DOHH2 (cell line): ENCODE data around the gene ZBTB48.
A peak's percentile ranks its signal among the peaks of the same experiment; 100 is the strongest.

ENCODE experiments used
- H3F3A ChIP-seq: fragments of 200-600 bp; sonication (generic), shearing (Covaris generic); 2 replicates; pipeline ENCODE4 v1.6.0; 2016; ENCODE audit warnings: antibody characterized with exemption, mild to moderate bottlenecking; ENCODE audit not compliant: control insufficient read depth, insufficient read depth
- H3K27ac ChIP-seq: fragments of 200-600 bp; sonication (generic); 2 replicates; pipeline ENCODE4 v1.5.1; 2014; ENCODE audit warnings: low read depth, mild to moderate bottlenecking, low read length, moderate library complexity
- H3K27me3 ChIP-seq: fragments of 200-600 bp; sonication (generic); 2 replicates; pipeline ENCODE4 v1.6.1; 2014; ENCODE audit warnings: mild to moderate bottlenecking, low read length, mixed read lengths; ENCODE audit not compliant: control insufficient read depth
- H3K36me3 ChIP-seq: fragments of 200-600 bp; sonication (generic); 2 replicates; pipeline ENCODE4 v1.6.1; 2014; ENCODE audit warnings: mild to moderate bottlenecking, low read length, moderate library complexity, mixed read lengths; ENCODE audit not compliant: control insufficient read depth
- H3K4me1 ChIP-seq: fragments of 200-600 bp; sonication (generic); 2 replicates; pipeline ENCODE4 v1.6.1; 2014; ENCODE audit warnings: mild to moderate bottlenecking, low read length, mixed read lengths; ENCODE audit not compliant: control insufficient read depth
- H3K4me2 ChIP-seq: fragments of 200-600 bp; sonication (generic); 2 replicates; pipeline ENCODE4 v1.6.0; 2014; ENCODE audit warnings: mild to moderate bottlenecking, low read length, moderate library complexity
- H3K4me3 ChIP-seq: fragments of 200-600 bp; sonication (generic); 2 replicates; pipeline ENCODE4 v1.5.1; 2014; ENCODE audit warnings: mild to moderate bottlenecking, low read length, mixed read lengths
- H3K79me2 ChIP-seq: fragments of 200-600 bp; sonication (generic); 2 replicates; pipeline ENCODE4 v1.6.1; 2014; ENCODE audit warnings: mild to moderate bottlenecking, low read length, mixed read lengths; ENCODE audit not compliant: control insufficient read depth
- H3K9me2 ChIP-seq: fragments of 200-600 bp; sonication (generic); replicated peaks from 2 replicates; pipeline ENCODE4 v1.6.1; 2014; ENCODE audit warnings: mild to moderate bottlenecking, low read length, mixed read lengths; ENCODE audit not compliant: control insufficient read depth
- H3K9me3 ChIP-seq: fragments of 200-600 bp; sonication (generic); 2 replicates; pipeline ENCODE4 v1.6.1; 2014; ENCODE audit warnings: antibody characterized with exemption, low read length, mixed read lengths; ENCODE audit not compliant: control insufficient read depth, insufficient read depth
- H4K20me1 ChIP-seq: fragments of 200-600 bp; sonication (generic); 2 replicates; pipeline ENCODE4 v1.6.0; 2014; ENCODE audit warnings: low read depth, mild to moderate bottlenecking, antibody characterized with exemption, low read length, moderate library complexity; ENCODE audit not compliant: control insufficient read depth, insufficient read depth
- EZH2phosphoT487 ChIP-seq: fragments of 200-600 bp; sonication (generic); IDR thresholded peaks from 2 replicates; pipeline ENCODE4 v1.6.1; 2017; ENCODE audit warnings: borderline replicate concordance, mild to moderate bottlenecking, antibody characterized with exemption, low read length, moderate library complexity, mixed read lengths
- TF ChIP-seq, protein P1 (sequence below): fragments of 200-600 bp; sonication (generic); IDR thresholded peaks from one replicate; pipeline ENCODE4 v1.5.1; 2014; ENCODE audit warnings: antibody characterized with exemption, mild to moderate bottlenecking, low read depth, low read length; ENCODE audit not compliant: poor library complexity, severe bottlenecking

Gene ZBTB48

GRCh38 chr1:6546326-6546725 is 33.5 kb upstream of the ZBTB48 start:
- Histone ChIP-seq H3K4me3 (no peak overlapping the region), H3K79me2 (peaks cover 21% of the 10 kb centered on the region), H3K4me1 (no peaks in the 10 kb centered on the region), H3K27ac (no peak overlapping the region), H3K36me3 (peaks cover 82% of the 10 kb centered on the region), H3K9me2 (no peaks in the 10 kb centered on the region), H4K20me1 (peaks cover 6% of the 10 kb centered on the region; the same call in 1 of the 2 replicates), H3K9me3 (no peaks in the 10 kb centered on the region), H3F3A (no peaks in the 10 kb centered on the region), H3K27me3 (no peaks in the 10 kb centered on the region), H3K4me2 (no peak overlapping the region)
- TF ChIP-seq, protein P1, sequence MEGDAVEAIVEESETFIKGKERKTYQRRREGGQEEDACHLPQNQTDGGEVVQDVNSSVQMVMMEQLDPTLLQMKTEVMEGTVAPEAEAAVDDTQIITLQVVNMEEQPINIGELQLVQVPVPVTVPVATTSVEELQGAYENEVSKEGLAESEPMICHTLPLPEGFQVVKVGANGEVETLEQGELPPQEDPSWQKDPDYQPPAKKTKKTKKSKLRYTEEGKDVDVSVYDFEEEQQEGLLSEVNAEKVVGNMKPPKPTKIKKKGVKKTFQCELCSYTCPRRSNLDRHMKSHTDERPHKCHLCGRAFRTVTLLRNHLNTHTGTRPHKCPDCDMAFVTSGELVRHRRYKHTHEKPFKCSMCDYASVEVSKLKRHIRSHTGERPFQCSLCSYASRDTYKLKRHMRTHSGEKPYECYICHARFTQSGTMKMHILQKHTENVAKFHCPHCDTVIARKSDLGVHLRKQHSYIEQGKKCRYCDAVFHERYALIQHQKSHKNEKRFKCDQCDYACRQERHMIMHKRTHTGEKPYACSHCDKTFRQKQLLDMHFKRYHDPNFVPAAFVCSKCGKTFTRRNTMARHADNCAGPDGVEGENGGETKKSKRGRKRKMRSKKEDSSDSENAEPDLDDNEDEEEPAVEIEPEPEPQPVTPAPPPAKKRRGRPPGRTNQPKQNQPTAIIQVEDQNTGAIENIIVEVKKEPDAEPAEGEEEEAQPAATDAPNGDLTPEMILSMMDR, result no peak
- TF ChIP-seq EZH2phosphoT487, result no peak

GRCh38 chr1:6547301-6547700 is 32.5 kb upstream of the ZBTB48 start:
- Histone ChIP-seq H3K4me3 (no peak overlapping the region), H3K27ac (no peak overlapping the region), H3K36me3 (peaks cover 77% of the 10 kb centered on the region), H3K79me2 (peaks cover 27% of the 10 kb centered on the region), H3K4me1 (no peaks in the 10 kb centered on the region), H3K4me2 (no peak overlapping the region), H4K20me1 (peaks cover 6% of the 10 kb centered on the region; the same call in 1 of the 2 replicates), H3K27me3 (no peaks in the 10 kb centered on the region), H3K9me2 (no peaks in the 10 kb centered on the region), H3F3A (no peaks in the 10 kb centered on the region), H3K9me3 (no peaks in the 10 kb centered on the region)
- TF ChIP-seq EZH2phosphoT487, result no peak
- TF ChIP-seq, protein P1, result no peak

- Histone ChIP-seq H3F3A (no peaks in the 10 kb centered on the region; the same call in 1 of the 2 replicates), H3K79me2 (peaks cover 39% of the 10 kb centered on the region), H3K4me1 (peaks cover 17% of the 10 kb centered on the region), H3K9me3 (no peaks in the 10 kb centered on the region), H4K20me1 (no peaks in the 10 kb centered on the region), H3K27ac (peak within 1 kb of the TSS; percentile 39), H3K4me2 (peak within 1 kb of the TSS; percentile 87), H3K9me2 (no peaks in the 10 kb centered on the region), H3K27me3 (no peaks in the 10 kb centered on the region), H3K36me3 (peaks cover 28% of the 10 kb centered on the region), H3K4me3 (peak within 1 kb of the TSS; percentile 98)
- no peak for TF ChIP-seq EZH2phosphoT487
- TF ChIP-seq, protein P1, result peak; percentile 81
These were observed 25.5 kb upstream of the ZBTB48 start, which contains the start of gene NOL9 for GRCh38 chr1:6554031-6554906. Gene NOL9 (minus strand): TSS chr1:6554513. CDS start chr1:6554502, 11 bp downstream.
